PC-9 (cell line): ENCODE measurements around the gene NBEA. TPM values are rescaled to one million over a fixed set of nuclear protein-coding genes. Genes with fewer than 3 reads are reported as not detected.

Source experiments
- BruUV-seq: library from RNA; stranded (reverse); fragments of 400-500 nt; replicated peaks from 2 replicates; lab custom pipeline; 2021; lab: Mats Ljungman, UMichigan
- CTCF ChIA-PET: fragments of 300-600 bp; sonication (Branson Sonifier 250); formaldehyde crosslinking; loops from one replicate; lab custom pipeline; 2022; ENCODE audit warnings: antibody characterized with exemption; lab: Charles Lee
- POLR2A ChIA-PET: fragments of 300-600 bp; sonication (Branson Sonifier 250); formaldehyde crosslinking; loops from one replicate; lab custom pipeline; 2022; ENCODE audit warnings: antibody characterized with exemption; ENCODE audit not compliant: unreplicated experiment; lab: Charles Lee
- DNase-seq, 2 experiments: peaks; one replicate each; pipeline versions ENCODE4 v3.0.0 to v3.0.0-alpha.2; 2015 to 2022; ENCODE audit warnings: mixed read lengths in 1 of 2
- H2AFZ ChIP-seq: fragments of 200-600 bp; sonication (generic); 2 replicates; pipeline ENCODE4 v1.8.1; 2017; ENCODE audit warnings: antibody characterized with exemption
- H3F3A ChIP-seq: fragments of 200-600 bp; sonication (generic); 2 replicates; pipeline ENCODE4 v1.8.1; 2017; ENCODE audit warnings: antibody characterized with exemption, mild to moderate bottlenecking, low read depth; ENCODE audit not compliant: insufficient read depth
- H3K27ac ChIP-seq: fragments of 200-600 bp; sonication (generic); 2 replicates; pipeline ENCODE4 v1.6.1; 2016; ENCODE audit warnings: mixed run types
- H3K27me3 ChIP-seq: fragments of 200-600 bp; sonication (generic); 2 replicates; pipeline ENCODE4 v1.6.1; 2016; ENCODE audit warnings: low read depth, mixed run types; ENCODE audit not compliant: insufficient read depth
- H3K36me3 ChIP-seq: fragments of 200-600 bp; sonication (generic); 2 replicates; pipeline ENCODE4 v1.6.1; 2016; ENCODE audit warnings: low read depth, mixed run types
- H3K4me1 ChIP-seq: fragments of 200-600 bp; sonication (generic); replicated peaks from 2 replicates; pipeline ENCODE4 v1.6.1; 2016; ENCODE audit warnings: mixed run types; ENCODE audit not compliant: insufficient read depth
- H3K4me2 ChIP-seq: fragments of 200-600 bp; sonication (generic); 2 replicates; pipeline ENCODE4 v1.6.1; 2017; ENCODE audit warnings: mixed run types
- H3K4me3 ChIP-seq: fragments of 200-600 bp; sonication (generic); 2 replicates; pipeline ENCODE4 v1.6.1; 2016; ENCODE audit warnings: mixed run types
- H3K79me2 ChIP-seq: fragments of 200-600 bp; sonication (generic); 2 replicates; pipeline ENCODE4 v1.6.1; 2017; ENCODE audit warnings: low read depth, mixed run types
- H3K9me2 ChIP-seq: fragments of 200-600 bp; sonication (generic); 2 replicates; pipeline ENCODE4 v1.8.1; 2017; ENCODE audit warnings: mild to moderate bottlenecking; ENCODE audit not compliant: insufficient read depth
- H3K9me3 ChIP-seq: fragments of 200-600 bp; sonication (generic); 2 replicates; pipeline ENCODE4 v1.8.1; 2016; ENCODE audit warnings: low read depth; ENCODE audit not compliant: insufficient read depth
- H4K20me1 ChIP-seq: fragments of 200-600 bp; sonication (generic); 2 replicates; pipeline ENCODE4 v1.8.1; 2017; ENCODE audit not compliant: insufficient read depth
- CTCF ChIP-seq: fragments of 200-600 bp; sonication (generic); conservative IDR thresholded peaks from 2 replicates; pipeline ENCODE4 v1.6.1; 2017; ENCODE audit warnings: mixed run types, antibody characterized with exemption, mild to moderate bottlenecking, moderate library complexity
- EZH2 ChIP-seq: fragments of 200-600 bp; sonication (generic); IDR thresholded peaks from 2 replicates; pipeline ENCODE4 v1.8.0; 2017; ENCODE audit warnings: antibody characterized with exemption, low read depth
- intact Hi-C: fragments of 100-400 bp; cut with micrococcal nuclease; formaldehyde crosslinking; loops from one replicate; pipeline ENCODE4 v1.10.0; 2022; ENCODE audit not compliant: unreplicated experiment
- total RNA-seq: library from RNA; stranded (reverse); gene quantifications from 2 replicates; pipeline ENCODE4 v1.2.3, GENCODE V29; 2021

The NBEA gene
- total RNA-seq, 1 experiment from 2014 or later, result 4.0 TPM

- POLR2A ChIA-PET, result no interaction called here
Measured at GRCh38 chr13:35365883-35366282, 423.8 kb downstream of the NBEA start.

GRCh38 chr13:35367586-35367985, 425.5 kb downstream of the NBEA start:
- H3K27me3 ChIP-seq, result no peaks in the 10 kb centered on the region
- no peaks in the 10 kb centered on the region for H3K9me2 ChIP-seq
- H3K9me3 ChIP-seq, result peaks cover 17% of the 10 kb centered on the region
- H3F3A ChIP-seq, result no peaks in the 10 kb centered on the region
- H3K36me3 ChIP-seq, result no peaks in the 10 kb centered on the region
- no peaks in the 10 kb centered on the region for H4K20me1 ChIP-seq
- H3K4me2 ChIP-seq, result no peak overlapping the region
- no peaks in the 10 kb centered on the region for H3K4me1 ChIP-seq
- intact Hi-C loops, result no loop called here
- DNase-seq, result no peak
- ChIA-PET CTCF (no interaction called here), POLR2A (no interaction called here)
- BruUV-seq, result no TSS peak
- TF ChIP-seq EZH2 (no peak), CTCF (no peak)
- no peak overlapping the region for H2AFZ ChIP-seq
- no peak overlapping the region for H3K27ac ChIP-seq
- H3K79me2 ChIP-seq, result no peaks in the 10 kb centered on the region
- no peak overlapping the region for H3K4me3 ChIP-seq

More at GRCh38 chr13:35365883-35366282, 423.8 kb downstream of the NBEA start:
- no peaks in the 10 kb centered on the region for H3K36me3 ChIP-seq
- H2AFZ ChIP-seq, result no peak overlapping the region
- BruUV-seq, result no TSS peak
- no peaks in the 10 kb centered on the region for H3K79me2 ChIP-seq
- no peak overlapping the region for H3K4me2 ChIP-seq
- intact Hi-C loops, result no loop called here
- TF ChIP-seq CTCF (no peak), EZH2 (no peak)
- H3F3A ChIP-seq, result no peaks in the 10 kb centered on the region
- no peaks in the 10 kb centered on the region for H3K27me3 ChIP-seq
- H4K20me1 ChIP-seq, result no peaks in the 10 kb centered on the region
- no peaks in the 10 kb centered on the region; the same call in 1 of the 2 replicates for H3K9me2 ChIP-seq
- CTCF ChIA-PET, result no interaction called here
- no peak overlapping the region for H3K4me3 ChIP-seq
- no peak overlapping the region for H3K27ac ChIP-seq
- H3K4me1 ChIP-seq, result no peaks in the 10 kb centered on the region
- no peak for DNase-seq
- H3K9me3 ChIP-seq, result peaks cover 11% of the 10 kb centered on the region; the same call in 1 of the 2 replicates

GRCh38 chr13:35378939-35379338, 436.9 kb downstream of the NBEA start:
- Histone ChIP-seq H3K79me2 (no peaks in the 10 kb centered on the region), H3K36me3 (0 out of 2 replicates have a peak, but pooled peaks cover 4% of the 10 kb centered on the region), H2AFZ (no peak overlapping the region), H3K9me2 (no peaks in the 10 kb centered on the region), H3K27ac (no peak overlapping the region), H3K4me1 (peaks cover 19% of the 10 kb centered on the region), H4K20me1 (no peaks in the 10 kb centered on the region), H3K4me3 (no peak overlapping the region), H3F3A (no peaks in the 10 kb centered on the region), H3K27me3 (no peaks in the 10 kb centered on the region), H3K9me3 (no peaks in the 10 kb centered on the region; the same call in 1 of the 2 replicates), H3K4me2 (no peak overlapping the region)
- POLR2A ChIA-PET, result no interaction called here
- no TSS peak for BruUV-seq
- CTCF ChIA-PET, result no interaction called here
- no peak for DNase-seq
- TF ChIP-seq EZH2 (no peak), CTCF (no peak)
- intact Hi-C loops, result no loop called here
